HG03095 (cell line): ENCODE data around the gene MYH14.
A peak's percentile ranks its signal among the peaks of the same experiment; 100 is the strongest.
"Not testable (repeated sequence)": the region's sequence is repeated elsewhere in the genome, so short reads cannot be mapped to it uniquely, and the experiment has no call there.

ENCODE experiments used
- ATAC-seq: cut with Tn5 transposase; IDR thresholded peaks from one replicate; pipeline ENCODE4 v1.9.1; 2021; ENCODE audit warnings: moderate library complexity; ENCODE audit not compliant: unreplicated experiment

The MYH14 gene

DNA sequence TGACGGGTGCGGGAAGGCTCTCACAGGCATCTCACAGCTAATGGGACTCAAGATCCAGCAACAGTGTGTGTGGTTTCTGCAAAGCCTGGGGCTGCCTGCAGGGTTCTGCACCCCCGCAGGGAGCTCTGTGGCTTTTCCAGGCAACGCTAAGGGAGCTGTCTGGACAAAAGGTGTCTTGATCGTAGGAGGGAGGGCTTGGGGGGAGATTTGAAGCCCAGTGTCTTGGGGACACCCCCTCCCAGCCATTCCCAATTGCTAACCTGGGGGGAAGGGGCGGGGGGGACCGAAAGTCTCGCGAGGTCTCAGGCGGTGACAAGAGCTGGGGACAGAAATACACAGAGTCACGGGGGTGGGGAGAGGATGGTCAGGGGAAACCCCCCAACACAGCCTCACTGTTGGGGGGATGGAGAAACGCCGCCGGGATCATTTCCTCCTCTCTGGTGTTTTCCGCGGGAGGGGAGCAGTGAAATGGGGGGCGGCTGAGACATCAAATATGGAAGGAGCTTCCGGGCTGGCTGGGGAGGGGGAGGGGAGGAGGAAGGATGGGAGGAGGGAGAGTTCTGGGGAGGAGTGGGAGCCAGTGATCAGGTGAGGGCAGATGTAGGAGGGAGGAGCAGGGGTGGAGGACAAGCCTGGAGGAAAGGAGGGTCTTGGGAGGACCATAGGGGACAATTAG, 112.5 kb downstream of the MYH14 start:
- ATAC-seq: no peak

DNA sequence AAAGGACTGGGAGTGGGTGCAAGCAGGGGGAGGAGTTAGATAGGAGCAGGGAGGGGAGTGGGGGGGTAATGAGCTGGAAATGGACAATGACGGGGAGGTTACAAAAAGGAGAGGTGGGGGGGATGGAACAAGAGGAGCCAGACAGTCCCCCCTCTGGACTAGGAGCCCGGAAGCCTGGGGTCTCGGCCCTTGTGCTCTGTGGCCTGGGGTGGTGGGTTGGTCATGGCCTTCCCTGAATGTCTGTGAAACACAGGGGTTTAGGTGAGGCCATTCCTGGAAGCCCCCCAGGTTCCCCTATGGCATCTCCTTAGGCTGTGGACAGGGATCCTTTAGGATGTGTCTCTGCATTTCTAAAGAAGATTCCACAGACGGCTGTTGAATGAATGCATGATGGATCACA, 113.7 kb downstream of the MYH14 start:
- ATAC-seq: no peak

DNA sequence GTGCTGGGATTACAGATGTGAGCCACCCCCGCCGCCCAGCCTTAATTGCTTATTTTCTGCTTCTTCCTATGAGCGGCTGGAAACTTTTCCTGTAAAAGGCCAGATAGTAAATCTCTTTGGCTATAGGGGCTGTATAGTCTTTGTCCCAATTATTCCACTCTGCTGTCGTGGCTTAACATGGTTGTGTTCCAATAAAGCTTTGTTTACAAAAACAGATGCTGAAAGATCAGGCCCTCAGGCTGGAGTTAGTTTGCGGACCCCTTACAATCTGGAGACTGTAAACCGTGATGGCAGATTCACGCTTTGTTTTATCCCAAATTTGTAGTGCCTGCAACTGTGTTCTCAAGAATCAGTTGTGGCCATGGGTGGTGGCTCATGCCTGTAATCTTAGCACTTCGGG, 115.0 kb downstream of the MYH14 start:
- no peak for ATAC-seq

DNA sequence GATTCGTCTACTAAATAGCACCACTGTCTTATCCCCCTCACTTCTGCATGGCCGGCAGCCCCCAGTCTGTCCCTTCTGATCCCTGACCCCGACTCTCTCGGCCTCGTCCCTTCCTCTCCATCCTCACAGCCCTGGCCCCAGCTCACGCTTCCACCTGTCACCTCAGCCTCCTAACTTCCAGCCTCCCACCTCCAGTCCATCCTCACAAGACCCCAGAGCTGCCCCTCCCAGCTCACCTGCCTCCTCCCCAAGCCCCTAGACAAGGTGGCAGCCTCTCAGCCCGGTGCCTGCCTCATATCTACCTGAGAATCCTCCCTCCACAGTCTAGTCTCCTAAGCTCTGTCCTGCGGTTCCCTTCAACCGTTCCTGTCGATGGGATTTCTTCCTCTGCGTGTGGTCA, 115.7 kb downstream of the MYH14 start:
- no peak for ATAC-seq

DNA sequence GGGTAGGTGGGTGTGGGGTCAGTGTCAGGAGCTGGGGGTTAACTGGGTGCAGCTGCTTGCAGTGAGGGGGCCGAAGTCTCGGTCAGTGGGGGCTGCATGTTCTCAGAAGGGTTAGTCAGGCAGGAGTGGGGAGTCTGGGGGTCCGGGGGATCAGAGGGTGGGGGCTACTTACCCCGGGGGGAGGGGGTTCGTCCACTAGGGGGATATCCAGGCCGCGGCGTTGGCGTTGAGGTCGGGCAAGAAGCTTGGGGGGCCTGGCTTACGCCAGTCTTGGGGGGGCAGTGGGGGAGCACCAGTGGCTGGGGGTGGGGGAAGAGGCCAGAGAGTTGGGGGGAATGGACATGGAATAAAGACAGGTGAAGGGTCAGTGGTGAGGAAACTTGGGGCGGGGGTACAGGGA, 116.6 kb downstream of the MYH14 start:
- no peak for ATAC-seq

DNA sequence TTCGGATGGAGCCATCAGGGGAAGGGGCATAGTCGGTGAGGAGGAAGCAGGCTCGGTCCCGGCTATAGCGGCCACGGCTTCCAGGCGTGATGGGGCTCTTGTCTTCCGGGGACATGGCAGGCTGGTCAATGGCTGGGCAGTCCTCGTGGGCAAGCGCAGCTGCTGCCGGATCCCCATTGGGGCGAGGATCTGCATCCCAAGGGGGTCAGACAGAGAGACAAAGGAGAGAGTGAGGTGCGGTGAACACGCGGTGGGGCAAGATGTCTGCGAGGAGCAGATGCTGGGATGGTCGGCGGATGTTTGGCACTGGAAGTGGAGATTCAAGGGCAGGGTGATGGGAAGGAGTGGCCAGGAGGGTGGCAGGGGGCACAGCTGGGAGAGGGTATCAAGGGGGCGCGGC, 117.2 kb downstream of the MYH14 start:
- no peak for ATAC-seq

DNA sequence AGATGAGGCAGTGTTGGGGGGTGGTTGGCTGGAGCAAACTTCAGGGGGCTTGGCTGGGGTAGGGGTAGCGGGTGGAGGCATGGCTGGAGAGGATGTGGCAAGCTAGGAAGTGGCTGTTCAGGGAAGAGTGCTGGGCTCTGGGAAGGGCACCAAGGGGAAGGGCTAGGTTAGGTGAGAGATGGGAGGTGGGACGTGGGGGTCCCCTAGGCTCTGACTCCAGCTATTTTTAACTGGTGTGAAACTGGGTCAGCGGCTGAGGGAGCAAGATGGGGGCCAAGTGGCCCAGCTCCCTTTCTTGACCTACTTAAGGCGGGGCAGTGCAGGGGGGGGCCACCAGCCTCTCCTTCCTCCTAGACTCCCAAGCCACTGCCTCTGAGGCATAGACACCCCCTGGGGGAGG, 118.4 kb downstream of the MYH14 start:
- no peak for ATAC-seq

DNA sequence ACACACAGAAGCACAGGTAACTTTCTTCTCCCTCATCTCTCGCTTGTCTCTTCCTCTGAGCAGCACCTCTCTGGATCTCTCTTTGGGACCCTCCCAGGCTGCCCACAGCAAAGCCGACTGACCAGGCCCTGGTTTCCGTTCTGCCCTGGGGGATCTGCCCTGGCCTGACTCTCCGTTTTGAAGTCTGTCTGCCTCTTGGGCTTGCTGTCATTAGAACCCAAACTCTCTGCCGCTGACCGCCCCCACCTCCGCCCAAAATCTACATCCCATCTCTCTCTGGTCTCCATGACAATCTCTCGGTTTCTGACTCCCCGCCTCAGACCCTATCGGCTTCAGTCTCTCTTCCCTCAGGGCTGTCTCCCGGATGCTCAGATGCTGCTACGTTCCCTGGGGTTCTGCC, 118.8 kb downstream of the MYH14 start:
- no peak for ATAC-seq

DNA sequence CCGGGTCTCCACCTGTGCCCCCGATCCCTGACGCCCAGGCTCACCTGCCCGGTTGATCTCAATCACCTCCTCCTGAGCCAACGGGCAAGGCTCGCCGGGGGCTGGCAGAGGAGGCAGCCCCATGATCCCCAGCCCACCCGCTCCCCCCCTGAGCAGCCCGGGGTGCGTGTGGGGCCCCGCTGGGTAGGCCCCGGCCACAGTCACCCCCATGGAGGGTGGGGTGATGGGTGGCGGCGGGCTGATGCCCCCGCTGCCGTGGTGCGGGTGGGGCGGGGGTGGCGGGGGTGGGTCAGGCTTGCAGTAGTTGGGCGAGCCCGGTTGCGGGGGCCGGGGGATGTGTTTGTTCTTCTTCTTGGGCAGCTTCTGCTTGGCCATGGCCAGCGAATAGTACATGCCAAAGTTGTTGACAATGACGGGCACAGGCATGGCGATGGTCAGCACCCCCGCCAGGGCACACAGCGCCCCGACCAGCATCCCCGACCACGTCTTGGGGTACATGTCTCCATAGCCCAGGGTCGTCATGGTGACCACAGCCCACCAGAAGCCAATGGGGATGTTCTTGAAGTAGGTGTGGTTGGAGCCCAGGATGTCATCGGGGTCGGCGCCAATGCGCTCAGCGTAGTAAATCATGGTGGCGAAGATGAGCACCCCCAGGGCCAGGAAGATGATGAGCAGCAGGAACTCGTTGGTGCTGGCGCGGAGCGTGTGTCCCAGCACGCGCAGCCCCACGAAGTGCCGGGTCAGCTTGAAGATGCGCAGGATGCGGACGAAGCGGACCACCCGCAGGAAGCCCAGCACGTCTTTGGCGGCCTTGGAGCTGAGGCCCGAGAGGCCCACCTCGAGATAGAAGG, 119.7 kb downstream of the MYH14 start:
- no peak for ATAC-seq

DNA sequence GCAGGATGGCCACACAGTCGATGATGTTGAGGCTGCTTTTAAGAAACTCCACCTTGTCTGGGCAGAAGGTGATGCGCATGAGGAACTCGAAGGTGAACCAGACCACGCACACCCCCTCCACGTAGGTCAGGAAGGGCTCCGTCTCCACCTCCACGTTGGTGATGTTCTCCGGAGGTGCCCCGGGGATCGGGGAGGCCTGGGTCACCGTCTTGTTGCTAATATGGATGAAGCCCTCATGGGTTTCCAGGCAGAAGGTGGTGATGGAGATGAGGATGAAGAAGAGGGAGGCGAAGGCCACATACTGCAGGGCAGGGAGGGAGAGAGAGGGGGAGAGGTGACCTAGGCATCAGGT, 120.3 kb downstream of the MYH14 start:
- no peak for ATAC-seq

DNA sequence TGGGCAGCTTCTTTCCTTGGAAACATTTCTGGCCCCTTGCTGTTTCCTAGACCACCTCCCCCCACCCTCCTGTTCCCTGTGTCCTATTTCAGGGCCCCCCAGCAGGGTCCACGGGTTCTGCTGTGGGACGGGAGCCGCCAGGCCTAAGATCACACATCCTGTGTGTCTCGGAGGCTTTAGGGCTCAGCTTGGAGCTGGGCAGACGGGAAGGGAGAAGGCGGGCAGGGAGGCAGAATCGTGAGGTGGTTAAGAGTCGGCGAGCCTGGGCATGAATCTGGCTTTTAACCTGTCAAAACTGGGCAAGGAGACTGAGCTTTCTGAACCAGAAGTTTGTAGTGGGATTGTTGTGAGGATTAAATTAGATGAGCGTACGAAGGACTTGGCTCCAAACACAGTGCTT, 120.9 kb downstream of the MYH14 start:
- no peak for ATAC-seq

DNA sequence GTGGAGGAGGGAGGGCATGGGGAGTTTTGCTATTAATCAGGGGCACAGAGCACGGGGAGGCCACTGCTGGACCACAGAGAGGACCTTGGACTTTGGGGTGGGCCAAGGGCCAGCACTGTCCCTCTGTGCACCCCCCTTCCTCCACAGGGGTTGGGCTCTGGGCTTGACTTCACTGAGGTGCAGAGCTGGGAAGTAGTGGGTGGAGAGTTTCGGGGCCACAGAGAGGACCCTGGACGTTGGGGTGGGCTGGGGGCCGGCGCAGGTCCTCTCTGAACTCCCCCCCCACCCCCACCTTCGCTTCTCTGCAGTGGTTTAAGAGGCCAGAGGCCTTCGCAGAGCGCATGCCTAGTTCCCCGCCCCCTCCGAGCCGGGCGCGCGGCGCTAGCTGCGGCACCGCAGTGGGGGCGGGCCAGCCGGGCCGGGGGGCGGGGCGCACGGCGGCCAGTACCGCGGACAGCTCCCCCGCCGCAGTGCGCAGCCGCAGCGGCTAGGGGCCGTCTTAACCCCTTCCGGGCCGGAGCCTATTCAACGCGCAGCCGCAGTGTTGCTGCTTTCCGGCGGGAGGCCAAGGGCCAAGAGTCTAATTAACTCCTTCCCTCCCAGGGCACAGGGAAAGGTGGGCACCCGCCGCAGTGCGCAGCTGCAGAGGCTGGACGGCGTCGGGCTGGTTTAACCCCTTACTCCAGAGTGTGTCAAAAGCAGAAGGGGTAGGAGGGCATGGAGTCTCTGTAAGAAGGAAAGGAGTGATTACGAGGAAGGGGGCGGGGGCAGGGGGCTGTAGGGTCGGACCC, 122.1 kb downstream of the MYH14 start:
- no peak for ATAC-seq

DNA sequence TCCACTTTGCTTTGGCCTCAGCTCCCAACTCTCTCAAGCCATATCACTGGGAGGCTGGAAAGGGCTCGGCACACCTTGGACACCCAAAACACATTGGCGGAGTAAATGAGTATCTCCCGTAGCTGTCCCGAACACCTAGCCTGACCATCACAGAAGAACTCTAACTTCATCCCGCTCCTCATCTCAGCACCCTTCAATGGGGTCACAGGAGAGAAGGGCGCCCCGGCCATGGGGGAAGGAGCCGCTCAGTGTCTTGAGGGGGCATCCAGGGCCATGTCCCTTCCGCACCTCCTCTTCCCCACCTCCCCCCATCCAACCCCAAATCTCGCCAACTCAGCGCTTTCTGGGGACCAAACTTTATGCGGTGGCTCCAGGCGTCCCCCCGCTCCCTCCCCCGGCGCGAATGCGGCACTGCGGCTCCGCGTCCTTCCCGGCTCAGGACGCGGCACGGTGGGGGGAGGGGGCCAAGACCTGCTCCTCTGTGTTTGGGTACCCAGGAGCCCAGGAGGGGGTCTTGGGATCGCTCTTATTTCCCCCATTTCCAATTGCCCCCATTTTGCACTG, 122.8 kb downstream of the MYH14 start:
- ATAC-seq: no peak

DNA sequence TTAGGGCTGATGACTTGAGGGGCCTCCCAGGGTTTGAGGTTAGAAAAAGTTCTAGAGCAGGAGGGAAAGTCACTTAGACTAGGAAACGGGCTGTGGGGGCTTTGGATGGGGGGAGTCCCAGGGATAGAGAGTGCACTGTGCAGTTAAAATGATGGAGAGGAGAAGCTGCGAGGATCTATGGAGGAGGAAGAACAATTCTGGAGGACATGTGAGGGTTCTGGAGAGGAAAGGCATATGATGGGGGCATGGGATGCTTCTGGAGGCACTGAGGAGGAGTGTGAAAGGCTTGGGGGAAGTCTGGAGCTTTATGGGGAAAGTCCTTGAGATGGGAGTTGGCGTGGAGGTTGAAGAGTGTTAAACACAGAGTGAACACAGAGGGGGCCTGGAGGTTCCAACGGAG, 123.6 kb downstream of the MYH14 start:
- no peak for ATAC-seq

DNA sequence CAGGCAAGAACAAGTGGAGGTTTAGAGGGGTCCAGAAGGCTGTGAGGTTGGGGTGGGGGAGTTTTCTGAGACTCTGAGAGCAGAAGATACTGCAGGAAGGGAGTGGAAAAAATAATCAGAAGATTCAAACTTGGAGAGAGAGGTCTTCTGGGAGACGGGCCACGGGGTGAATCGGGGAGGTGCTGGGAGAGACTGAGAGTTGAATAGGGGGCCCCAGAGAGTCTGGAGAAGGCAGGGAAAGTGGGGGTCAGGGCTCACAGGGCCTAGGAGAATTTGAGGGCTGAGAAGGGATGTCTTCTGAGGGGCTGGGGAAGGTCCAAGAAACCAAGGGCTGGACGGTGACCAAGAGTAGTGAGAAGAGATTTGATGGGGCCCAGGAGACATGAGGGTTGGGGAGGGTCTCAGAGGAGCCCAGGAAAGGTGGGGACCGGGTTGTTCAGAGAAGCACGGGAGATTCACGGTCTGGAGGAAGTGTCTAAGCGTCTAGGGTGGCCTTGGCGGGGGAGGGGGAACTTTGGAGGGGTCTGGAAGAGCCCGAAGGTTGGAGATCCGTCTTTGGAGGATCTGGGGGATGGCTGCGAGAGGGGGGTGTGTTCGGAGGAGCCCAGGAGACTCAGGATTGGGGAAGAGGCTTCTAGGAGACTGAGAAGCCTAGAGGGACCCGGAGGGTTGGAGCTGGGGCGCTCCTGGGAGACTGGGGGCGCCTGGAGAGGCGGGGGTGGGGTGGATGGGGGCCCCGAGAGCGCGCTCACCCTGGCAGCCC, 124.2 kb downstream of the MYH14 start:
- ATAC-seq: no peak

DNA sequence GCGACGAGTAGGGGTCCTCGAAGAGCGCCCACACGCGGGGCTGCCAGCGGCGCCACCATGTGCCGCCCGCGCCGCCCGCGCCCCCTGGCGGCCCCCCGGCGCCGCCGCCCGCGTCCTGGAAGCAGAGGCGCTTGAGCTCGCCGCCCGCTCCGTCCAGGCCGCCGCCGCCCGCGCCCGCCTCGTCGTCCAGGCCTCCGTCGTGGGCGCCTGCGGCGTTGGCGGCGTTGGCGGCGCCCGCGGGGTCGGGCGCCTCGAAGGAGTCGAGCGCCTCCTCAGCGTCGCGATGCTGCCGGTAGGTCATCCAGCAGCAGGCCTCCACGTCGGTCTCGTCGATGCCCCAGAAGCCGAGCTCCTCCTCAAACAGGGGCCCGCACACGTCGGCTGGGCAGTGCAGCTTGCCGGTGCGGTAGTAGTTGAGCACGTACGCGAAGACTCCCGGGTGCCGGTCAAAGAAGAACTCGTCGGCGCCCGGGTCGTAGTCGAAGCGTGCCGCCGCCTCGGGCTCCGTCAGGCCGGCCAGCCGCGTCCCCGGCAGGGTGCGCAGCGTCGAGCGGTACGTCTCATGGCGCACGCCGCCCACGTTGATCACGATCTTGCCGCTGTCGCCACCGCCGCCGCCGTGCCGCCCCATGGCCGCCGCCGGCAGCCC, 124.9 kb downstream of the MYH14 start:
- ATAC-seq: no peak

DNA sequence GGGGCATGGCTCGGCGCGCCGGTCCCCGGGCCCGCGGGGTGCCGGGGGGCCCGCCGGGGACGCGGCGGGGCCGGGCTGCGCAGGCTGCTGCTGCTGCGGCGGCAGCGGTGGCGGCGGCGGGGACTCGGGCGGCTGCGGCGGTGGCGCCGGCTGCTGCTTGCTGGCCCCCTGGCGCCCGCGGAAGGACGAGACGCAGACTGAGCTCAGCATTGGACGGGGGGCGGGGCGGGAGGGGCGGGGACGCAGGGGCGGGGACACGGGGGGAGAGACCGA, 125.4 kb downstream of the MYH14 start:
- ATAC-seq: peak; percentile 6

DNA sequence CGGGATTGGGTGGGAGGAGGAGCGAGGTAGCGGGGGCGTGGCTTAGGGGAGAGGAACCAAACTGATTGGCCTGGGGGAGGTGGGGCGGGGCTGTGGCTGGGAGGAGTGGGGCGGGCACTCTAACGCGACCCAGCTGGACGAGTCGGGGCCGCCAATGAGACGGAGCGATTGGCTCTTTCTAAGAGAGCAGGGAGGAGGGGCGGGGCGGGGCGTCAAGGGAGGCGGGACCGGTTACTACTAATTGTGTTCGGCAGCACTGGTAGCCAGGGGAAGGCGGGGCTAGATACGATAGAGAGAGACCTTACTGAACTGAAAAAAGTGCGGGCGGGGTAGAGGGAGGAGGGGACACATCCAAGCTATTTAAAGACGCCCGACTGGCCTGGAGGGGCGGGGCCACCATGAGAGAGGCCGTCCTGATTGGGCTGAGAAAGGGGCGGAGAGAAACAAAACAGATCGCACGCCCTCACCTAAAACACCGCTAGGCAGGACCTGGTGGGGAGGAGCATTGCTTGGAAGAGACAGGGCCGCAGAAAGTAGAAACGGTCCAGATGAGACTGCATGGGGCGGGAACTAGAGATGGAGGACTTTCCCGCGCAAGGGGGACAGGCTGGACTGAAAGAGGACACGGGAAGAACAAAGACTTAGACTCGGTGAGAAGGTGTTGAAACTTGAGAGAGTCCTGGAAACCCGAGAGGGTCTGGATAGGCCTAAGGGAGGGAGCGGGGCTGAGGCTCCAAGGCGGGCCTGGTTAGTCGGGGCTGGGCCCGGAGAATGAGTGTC, 125.9 kb downstream of the MYH14 start, which contains the start of gene KCNC3:
TSS of gene KCNC3 (minus strand) at position 232 of the 780 bp plus-strand sequence. CDS start 295 bp downstream, outside the sequence.
- peak; percentile 42 for ATAC-seq

DNA sequence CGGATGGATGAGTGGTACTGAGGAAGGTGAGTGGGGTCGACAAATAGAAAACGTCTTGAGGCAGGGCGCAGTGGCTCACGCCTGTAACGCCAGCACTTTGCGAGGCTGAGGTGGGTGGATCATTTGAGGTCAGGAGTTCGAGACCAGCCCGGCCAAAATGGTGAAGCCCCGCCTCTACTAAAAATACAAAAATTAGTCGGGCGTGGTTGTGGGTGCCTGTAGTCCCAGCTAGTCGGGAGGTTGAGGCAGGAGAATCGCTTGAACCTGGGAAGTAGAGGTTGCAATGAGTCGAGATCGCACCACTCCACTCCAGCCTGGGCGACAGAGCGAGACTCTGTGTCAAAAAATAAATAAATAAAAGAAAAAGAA, 126.5 kb downstream of the MYH14 start:
- not testable (repeated sequence) for ATAC-seq
